T-helper 1 cell (primary cell): ENCODE results near the gene ID2.

Experiments
- DNase-seq, 5 donors: peaks; one replicate each; pipeline ENCODE4 v3.0.0-alpha.2; 2012 to 2020
- total RNA-seq, 4 donors: gene quantifications; one replicate each; lab custom pipeline; 2026; lab: John Stamatoyannopoulos, UW

ID2 gene, protein sequence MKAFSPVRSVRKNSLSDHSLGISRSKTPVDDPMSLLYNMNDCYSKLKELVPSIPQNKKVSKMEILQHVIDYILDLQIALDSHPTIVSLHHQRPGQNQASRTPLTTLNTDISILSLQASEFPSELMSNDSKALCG
- total RNA-seq = 216 to 432 (median 333) reads per million in 4 donors

GRCh38 chr2:8681786-8682692 is at the start of gene ID2:
ID2 (plus strand) TSS chr2:8682056; CDS start chr2:8682166, 110 bp downstream.
- peak; percentile 96 to 99 (median 97) for DNase-seq

GRCh38 chr2:8632755-8633154 is 49.1 kb upstream of the ID2 start:
- DNase-seq = no peak

- no peak for DNase-seq
Measured at GRCh38 chr2:8633186-8633734, 48.6 kb upstream of the ID2 start.

DNA sequence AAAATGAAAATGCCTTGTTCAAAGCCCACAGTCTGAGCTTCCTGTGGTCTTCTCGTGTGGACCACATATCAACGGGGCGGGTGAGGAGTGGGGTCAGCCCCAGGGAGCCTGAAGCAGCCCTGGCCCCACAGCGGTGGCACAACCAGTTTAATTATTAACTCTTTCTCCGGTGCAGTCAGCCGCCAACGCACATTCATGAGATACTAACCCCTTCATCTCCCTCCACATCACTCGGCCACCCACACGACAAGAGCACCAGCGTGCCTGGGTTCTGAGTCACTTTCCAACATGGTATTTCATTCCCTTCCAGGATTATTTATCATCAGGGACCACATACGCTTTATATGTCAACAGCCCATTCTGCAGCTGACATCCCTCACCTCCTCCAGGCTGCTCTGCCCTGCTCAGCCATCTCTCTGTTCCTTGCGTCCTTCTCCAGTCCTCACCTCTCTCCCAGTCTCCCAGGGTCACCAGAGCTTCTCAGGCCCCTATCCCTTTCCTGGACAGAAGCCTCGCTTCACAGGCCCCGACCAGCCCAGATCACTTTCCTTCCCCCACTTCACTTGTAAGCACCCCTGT is 48.0 kb upstream of the ID2 start:
- no peak for DNase-seq

- no peak for DNase-seq
Measured at GRCh38 chr2:8634466-8635172, 47.2 kb upstream of the ID2 start.

GRCh38 chr2:8636041-8636491 is 45.8 kb upstream of the ID2 start:
- DNase-seq = no peak

DNA sequence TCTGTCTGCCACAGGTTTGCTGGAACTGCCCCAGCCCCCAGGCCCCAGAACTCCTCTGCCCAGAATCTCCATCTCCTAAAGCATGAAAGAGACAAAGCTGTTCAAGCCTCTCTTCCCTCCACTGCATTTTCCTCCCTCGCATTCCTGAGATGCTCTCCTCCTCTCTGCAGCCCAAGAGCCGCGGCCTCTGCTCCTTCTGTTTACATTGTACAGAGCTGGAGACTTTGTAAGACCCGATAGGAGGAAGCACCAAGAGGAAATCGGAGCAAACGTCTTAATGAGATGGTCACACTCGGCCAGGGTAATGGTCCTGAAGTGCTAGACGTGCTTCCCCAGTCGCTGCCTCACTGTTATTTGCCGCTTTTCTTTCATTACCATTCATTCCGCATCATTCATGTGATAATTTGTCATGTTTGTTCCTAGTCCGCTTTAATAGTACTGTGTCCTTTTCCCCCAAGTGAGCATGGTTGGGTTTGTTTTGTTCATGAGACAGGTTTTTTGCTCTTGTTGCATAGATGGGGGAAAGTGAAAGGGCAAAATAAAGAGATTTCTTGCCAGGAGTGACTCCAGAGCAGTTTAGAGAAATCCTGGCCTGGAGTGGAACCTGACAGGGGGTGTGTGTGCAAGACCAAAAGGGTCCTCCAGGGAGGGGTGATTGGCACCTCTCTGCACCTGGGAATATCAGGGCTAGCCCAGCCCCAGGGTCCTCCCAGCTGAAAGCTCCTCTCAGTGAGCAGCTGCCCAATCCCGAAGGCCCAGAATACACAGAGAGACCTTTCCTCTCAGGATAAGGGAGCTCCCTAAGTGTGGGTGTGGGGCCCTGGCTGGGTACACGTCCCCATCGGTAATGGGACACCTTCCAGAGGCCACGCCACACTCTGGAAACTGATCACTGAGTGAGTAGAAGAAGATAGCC is 44.9 kb upstream of the ID2 start:
- no peak for DNase-seq

- DNase-seq = no peak
Measured at GRCh38 chr2:8638327-8638726, 43.5 kb upstream of the ID2 start.

DNA sequence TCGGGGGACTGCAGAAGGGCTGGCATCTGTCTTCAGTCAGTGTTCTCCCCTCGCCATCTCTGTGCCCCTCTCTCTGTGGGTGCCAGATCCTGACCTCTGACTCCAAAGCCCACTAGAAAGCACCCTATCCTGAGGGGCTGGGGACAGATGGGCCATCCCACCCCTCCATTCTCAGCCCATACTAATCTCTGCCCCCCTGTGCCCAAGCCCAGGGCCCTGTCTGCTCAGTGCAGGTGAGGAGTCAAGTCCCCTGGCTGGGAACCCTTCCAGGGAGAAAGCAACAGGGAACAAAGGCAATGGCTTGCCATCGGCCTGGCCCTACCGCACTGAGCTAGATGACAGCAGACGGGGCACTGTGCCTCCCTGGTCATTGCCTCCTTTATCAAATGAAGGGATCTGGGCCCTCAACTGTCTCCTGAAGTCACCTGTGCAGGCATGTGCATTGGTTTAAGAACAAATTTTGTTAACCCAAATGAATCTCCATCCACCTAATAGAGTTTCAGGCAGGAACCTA is 42.7 kb upstream of the ID2 start:
- DNase-seq = no peak

GRCh38 chr2:8640498-8640897 is 41.4 kb upstream of the ID2 start:
- DNase-seq = no peak

GRCh38 chr2:8641301-8641965 is 40.4 kb upstream of the ID2 start:
- no peak for DNase-seq

DNA sequence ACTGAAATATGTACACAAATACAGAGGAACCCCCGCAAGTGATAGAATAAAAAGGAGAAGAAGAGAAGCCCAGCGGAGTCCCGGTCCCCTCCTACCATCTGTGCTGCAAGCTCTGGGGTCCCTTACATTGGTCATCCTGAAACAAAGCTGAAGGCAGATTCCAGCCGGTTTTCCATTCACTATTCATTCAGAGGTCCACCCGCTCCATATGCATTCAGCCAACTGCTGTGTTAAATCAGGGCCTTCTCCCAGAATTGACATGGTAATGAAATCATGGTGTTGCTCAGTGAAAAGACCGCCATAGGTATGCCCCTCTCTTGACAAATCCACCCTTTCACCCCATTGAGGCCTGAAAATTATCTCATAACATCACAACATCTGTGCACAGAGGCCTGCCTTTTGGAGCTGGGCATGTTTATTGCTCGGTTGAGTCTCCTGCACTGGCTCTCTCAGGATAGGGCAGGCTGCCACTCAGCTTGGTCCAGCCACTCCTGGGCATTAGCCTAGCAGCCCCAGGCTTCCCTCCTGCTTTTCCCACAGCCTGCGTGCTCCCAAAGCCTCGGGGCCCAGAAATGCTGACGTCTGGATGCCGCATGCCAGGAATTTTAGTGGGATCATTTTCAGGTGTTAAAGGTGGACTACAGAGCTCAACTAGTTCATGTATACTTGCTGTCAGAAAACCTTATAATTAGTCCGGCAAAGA is 39.3 kb upstream of the ID2 start:
- DNase-seq = no peak

- DNase-seq = no peak
Measured at GRCh38 chr2:8643250-8643995, 38.4 kb upstream of the ID2 start.

DNA sequence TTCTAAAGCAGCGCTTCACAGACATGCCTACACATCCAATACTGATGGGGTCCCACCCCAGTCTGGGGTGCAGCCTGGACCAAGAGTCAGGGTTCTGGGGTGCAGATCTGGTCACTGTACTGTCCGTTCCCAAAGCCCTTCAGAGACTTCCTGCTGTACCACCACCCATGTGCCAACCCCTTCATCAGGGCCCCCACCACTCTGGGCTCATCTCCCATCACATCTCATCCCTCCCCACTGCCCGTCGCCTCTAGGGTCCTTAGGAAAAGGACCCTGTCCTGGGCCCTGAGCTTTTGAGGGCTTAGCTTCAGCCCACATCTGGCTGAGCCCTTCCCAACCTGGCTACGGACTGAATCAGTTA is 37.9 kb upstream of the ID2 start:
- DNase-seq = no peak

- DNase-seq = peak in 1 of 5 donors; percentile 8
Measured at GRCh38 chr2:8644605-8645175, 37.2 kb upstream of the ID2 start.

- DNase-seq = no peak
Measured at GRCh38 chr2:8645176-8645831, 36.6 kb upstream of the ID2 start.

DNA sequence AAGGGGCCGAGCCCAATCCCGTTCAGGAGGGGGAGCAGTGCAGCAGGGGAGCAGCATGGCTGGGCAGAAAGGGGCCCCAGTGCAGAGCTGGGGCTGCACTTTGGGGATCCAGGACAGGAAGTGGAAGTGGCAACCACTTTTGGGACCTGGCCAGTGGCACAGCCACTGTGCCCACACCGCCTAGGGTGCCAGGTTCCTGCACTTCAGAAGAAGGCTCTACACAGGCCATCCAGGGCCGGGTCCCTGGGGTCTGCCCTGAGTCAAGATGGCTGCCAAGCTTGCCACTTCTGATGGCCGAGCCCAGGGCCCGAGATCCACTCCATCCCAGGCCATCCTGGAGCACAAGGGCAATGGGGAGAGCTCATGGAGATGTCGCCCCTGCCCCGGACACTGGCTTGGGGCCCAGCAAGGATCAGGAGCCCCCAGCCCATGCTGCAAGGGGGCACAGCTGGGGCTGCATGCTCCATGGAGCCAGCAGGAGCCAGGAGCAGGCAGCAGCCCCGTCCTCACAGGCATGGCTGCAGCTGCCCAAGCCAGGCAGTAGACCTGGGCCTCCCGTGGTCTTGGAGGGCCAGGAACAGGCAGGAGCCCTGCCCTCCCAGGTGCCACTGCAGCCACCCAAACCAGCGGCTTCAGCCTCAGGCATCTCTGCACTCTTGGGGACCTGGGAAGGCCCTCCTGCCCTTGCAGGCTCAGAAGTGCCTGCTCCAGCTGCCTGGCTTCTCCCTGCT is 35.0 kb upstream of the ID2 start:
- DNase-seq = no peak

DNA sequence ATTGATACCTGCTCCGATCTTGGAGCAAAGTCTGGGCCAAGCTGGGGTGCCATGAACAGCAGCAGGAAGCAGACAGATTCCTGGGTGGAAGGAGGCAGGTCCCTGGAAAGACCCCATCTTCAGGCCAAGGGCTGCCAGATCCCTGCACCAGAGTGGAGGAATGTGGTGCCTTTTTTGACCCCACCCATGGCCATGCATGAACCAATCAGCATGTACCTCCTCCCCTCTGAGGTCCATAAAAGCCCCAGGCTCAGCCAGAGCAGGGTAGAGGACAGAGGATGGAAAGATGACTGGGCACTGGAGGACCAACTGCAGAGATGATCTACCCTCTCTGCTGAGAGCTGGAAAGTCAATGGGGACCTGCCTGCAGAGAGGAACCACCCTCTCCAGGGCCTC is 34.4 kb upstream of the ID2 start:
- no peak for DNase-seq
